ENCODE measurements around the gene SHISA6.

SHISA6 gene

DNA sequence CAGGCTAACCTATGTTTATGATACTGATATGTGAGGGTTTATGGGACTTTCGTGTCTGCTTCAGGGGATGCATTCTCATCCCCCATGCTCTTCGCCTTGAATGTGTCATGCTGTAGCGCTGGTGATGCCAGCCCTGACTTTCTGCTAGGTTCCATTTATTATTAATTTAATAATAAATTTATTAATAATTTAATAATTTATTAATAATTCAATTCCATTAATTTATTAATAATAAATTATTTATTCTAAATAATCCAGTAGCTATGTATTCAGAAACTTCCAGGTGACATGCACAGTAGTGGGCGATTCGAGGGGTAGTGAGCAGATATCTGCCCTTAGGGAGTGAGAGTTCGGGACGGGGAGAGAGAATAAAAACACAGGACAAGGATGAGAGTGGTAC is 49.8 kb downstream of the SHISA6 start:
- TF ChIP-seq, protein P1, sequence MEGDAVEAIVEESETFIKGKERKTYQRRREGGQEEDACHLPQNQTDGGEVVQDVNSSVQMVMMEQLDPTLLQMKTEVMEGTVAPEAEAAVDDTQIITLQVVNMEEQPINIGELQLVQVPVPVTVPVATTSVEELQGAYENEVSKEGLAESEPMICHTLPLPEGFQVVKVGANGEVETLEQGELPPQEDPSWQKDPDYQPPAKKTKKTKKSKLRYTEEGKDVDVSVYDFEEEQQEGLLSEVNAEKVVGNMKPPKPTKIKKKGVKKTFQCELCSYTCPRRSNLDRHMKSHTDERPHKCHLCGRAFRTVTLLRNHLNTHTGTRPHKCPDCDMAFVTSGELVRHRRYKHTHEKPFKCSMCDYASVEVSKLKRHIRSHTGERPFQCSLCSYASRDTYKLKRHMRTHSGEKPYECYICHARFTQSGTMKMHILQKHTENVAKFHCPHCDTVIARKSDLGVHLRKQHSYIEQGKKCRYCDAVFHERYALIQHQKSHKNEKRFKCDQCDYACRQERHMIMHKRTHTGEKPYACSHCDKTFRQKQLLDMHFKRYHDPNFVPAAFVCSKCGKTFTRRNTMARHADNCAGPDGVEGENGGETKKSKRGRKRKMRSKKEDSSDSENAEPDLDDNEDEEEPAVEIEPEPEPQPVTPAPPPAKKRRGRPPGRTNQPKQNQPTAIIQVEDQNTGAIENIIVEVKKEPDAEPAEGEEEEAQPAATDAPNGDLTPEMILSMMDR (IDR thresholded peaks at IDR 0.05; ENCODE audit: extremely low read depth, missing control alignments): no peak
- DNase-seq (ENCODE audit: low spot score): no peak

DNA sequence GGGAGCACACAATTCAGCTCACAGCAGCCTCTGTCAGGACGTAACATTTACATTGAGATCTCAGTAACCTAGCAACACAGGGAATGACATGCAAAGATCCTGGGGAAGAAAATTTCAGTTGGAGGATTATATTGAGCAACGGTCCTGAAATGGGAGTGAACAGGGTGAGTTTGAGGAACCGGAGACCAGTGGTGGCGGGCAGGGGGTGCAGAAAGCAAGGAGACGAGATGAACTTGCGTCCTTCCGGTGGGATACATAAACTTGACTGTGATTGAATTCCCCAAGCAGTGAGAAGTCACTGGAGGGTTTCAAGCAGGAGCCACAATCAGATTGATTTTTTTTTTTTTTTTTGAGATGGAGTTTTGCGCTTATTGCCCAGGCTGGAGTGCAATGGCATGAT is 51.5 kb downstream of the SHISA6 start:
- no peak for DNase-seq (ENCODE audit: low spot score)
- TF ChIP-seq, protein P1 (IDR thresholded peaks at IDR 0.05; ENCODE audit: extremely low read depth, missing control alignments): no peak

DNA sequence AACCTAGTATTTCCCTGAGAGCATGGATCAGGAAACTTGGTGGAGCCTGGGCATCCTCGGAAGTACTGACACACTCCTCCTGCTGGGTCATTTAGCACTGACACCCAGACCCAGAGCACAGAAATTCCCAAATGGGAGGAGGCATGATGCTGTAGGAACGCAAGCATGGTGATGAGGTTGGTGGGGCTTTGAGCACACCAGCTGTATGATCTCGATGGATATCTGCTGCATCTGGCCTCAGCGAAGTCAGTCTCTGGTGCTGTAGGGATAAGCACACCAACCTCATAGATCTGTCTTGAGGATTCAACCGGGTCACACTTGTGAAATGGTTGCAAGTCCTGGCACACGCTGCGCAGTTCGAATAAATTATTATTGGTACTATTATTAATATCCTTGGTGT is 52.5 kb downstream of the SHISA6 start:
- DNase-seq (ENCODE audit: low spot score): no peak
- TF ChIP-seq, protein P1 (IDR thresholded peaks at IDR 0.05; ENCODE audit: extremely low read depth, missing control alignments): no peak

GRCh38 chr17:11294826-11295225 is 53.8 kb downstream of the SHISA6 start:
- TF ChIP-seq, protein P1 (IDR thresholded peaks at IDR 0.05; ENCODE audit: extremely low read depth, missing control alignments): no peak
- no peak for DNase-seq (ENCODE audit: low spot score)

DNA sequence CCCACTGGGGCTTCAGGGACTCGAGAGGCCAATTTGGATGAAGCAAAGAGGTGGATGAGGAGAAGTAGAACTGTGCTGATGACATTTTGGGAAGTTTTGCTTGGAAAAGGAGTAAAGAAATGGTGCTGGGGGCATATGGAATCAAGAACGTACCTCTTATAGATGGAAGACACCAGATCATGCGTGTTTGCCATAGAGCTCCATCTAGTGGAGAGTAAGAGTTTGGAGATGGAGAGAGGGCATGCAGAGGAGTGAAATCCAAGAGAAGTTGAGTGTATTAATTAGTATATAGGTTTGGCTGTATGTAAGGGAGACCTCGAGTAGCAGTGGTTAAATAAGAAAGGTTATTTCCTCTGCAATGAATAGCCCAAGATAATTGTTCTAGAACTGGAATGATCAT is 56.0 kb downstream of the SHISA6 start:
- TF ChIP-seq, protein P1 (IDR thresholded peaks at IDR 0.05; ENCODE audit: extremely low read depth, missing control alignments): no peak
- DNase-seq (ENCODE audit: low spot score): no peak

DNA sequence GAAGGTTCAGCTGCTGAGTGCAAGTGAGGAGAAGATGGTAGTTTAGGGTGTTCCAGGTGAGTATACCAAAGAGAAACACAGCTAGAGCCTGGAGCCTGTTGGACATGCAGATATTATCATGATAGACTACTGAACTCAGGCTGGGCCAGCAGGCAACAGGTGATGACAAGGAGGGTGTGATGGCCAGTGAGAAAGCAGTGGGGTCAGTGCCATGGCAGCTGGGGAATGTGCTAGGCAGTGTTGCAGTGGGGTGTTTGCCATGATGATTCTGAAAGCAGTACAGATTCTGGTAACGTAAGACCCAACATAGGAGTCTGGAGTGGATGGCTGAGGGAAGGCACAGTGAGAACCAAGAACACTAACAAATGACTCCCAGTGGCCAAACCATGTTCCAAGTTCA is 57.4 kb downstream of the SHISA6 start:
- DNase-seq (ENCODE audit: low spot score): no peak
- TF ChIP-seq, protein P1 (IDR thresholded peaks at IDR 0.05; ENCODE audit: extremely low read depth, missing control alignments): no peak

DNA sequence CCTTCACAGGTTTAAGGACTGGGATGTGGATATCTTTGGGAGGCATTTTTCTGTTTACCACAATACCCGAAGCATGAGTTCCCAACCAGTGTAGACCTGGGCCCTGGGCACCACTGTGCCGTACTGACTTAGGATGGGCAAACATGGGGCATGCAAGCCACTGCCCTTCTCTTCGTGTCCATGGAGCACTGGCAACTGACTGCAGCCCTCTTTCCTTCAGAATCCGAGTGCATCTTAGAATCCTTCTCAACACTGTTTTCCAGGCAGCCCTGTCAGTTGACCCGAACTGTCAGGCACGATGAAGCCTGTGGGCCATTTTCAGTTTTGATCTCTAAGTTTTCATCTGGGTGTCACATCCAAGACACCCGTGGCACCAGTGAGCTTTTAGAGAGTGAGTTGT is 59.2 kb downstream of the SHISA6 start:
- DNase-seq (ENCODE audit: low spot score): no peak
- TF ChIP-seq, protein P1 (IDR thresholded peaks at IDR 0.05; ENCODE audit: extremely low read depth, missing control alignments): no peak

All from GM20000 (cell line).